WI38 (cell line): Measurements from ENCODE around the gene BACE2.

Experiments
- H3K4me3 ChIP-seq: 2 replicates; pipeline ENCODE4 v1.5.1; 2011; ENCODE audit warnings: low read depth, mild to moderate bottlenecking, control low read depth, low read length
- CTCF ChIP-seq: IDR thresholded peaks from 2 replicates; pipeline ENCODE4 v1.5.1; 2012; ENCODE audit warnings: low read depth, mild to moderate bottlenecking, control low read depth, low read length

Gene BACE2

GRCh38 chr21:41207401-41208375 is 39.7 kb downstream of the BACE2 start:
- TF ChIP-seq CTCF: no peak
- H3K4me3 ChIP-seq: no peak overlapping the region

GRCh38 chr21:41208376-41208763 is 40.4 kb downstream of the BACE2 start:
- no peak for TF ChIP-seq CTCF
- H3K4me3 ChIP-seq: no peak overlapping the region

GRCh38 chr21:41209016-41209619 is 41.2 kb downstream of the BACE2 start:
- no peak for TF ChIP-seq CTCF
- H3K4me3 ChIP-seq: no peak overlapping the region

- H3K4me3 ChIP-seq: no peak overlapping the region
- no peak for TF ChIP-seq CTCF
These were observed 42.6 kb downstream of the BACE2 start for GRCh38 chr21:41210426-41211059.

- no peak for TF ChIP-seq CTCF
These were observed 43.3 kb downstream of the BACE2 start for GRCh38 chr21:41211060-41211805.

GRCh38 chr21:41213021-41213420 is 45.1 kb downstream of the BACE2 start:
- no peak for TF ChIP-seq CTCF

More at GRCh38 chr21:41211060-41211805, 43.3 kb downstream of the BACE2 start:
- no peak overlapping the region for H3K4me3 ChIP-seq

More at GRCh38 chr21:41213021-41213420, 45.1 kb downstream of the BACE2 start:
- H3K4me3 ChIP-seq: no peak overlapping the region
